GM06990 (cell line): ENCODE results near the gene NAB1.

Experiments used
- DNase-seq: peaks from one replicate; pipeline ENCODE4 v3.0.0-alpha.2; 2011; ENCODE audit not compliant: insufficient read length; ENCODE audit errors: extremely low read depth
- H3K27me3 ChIP-seq: replicated peaks from 2 replicates; pipeline ENCODE4 v1.6.0; 2011; ENCODE audit warnings: low read length; ENCODE audit not compliant: control insufficient read depth, insufficient read depth
- H3K36me3 ChIP-seq: 2 replicates; pipeline ENCODE4 v1.5.1; 2011; ENCODE audit warnings: low read length; ENCODE audit not compliant: control insufficient read depth, insufficient read depth
- H3K4me3 ChIP-seq: replicated peaks from 2 replicates; pipeline ENCODE4 v1.5.1; 2011; ENCODE audit warnings: low read depth, mild to moderate bottlenecking, control low read depth, low read length
- TF ChIP-seq, protein P1 (sequence below): IDR thresholded peaks from 2 replicates; pipeline ENCODE4 v1.5.1; 2011; ENCODE audit warnings: low read length, control low read depth, mild to moderate bottlenecking, inconsistent platforms; ENCODE audit not compliant: insufficient read depth, poor library complexity, severe bottlenecking

The NAB1 gene

DNA sequence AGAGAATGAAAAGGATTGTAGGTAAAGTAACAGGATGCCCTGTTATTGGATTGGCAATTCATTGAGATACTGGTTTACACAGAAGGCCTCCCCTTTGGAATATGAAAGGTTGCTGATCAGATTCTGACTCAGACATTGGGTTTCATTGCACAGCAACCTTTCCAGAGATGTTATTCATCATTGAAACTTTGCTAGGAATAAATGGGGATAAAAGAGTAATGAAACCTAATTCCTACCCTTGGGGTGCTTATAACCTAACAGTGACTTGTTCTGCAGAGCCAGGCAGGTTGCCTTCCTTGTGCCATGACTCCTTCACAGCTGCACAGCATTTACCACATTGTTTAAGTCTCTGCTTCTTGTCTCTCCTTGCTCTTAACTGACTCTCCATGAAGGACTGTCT lies 5.0 kb downstream of the NAB1 start:
- TF ChIP-seq, protein P1, sequence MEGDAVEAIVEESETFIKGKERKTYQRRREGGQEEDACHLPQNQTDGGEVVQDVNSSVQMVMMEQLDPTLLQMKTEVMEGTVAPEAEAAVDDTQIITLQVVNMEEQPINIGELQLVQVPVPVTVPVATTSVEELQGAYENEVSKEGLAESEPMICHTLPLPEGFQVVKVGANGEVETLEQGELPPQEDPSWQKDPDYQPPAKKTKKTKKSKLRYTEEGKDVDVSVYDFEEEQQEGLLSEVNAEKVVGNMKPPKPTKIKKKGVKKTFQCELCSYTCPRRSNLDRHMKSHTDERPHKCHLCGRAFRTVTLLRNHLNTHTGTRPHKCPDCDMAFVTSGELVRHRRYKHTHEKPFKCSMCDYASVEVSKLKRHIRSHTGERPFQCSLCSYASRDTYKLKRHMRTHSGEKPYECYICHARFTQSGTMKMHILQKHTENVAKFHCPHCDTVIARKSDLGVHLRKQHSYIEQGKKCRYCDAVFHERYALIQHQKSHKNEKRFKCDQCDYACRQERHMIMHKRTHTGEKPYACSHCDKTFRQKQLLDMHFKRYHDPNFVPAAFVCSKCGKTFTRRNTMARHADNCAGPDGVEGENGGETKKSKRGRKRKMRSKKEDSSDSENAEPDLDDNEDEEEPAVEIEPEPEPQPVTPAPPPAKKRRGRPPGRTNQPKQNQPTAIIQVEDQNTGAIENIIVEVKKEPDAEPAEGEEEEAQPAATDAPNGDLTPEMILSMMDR, result no peak
- Histone ChIP-seq H3K36me3 (no peaks in the 10 kb centered on the region), H3K27me3 (no peaks in the 10 kb centered on the region), H3K4me3 (no peak overlapping the region)
- no peak for DNase-seq

DNA sequence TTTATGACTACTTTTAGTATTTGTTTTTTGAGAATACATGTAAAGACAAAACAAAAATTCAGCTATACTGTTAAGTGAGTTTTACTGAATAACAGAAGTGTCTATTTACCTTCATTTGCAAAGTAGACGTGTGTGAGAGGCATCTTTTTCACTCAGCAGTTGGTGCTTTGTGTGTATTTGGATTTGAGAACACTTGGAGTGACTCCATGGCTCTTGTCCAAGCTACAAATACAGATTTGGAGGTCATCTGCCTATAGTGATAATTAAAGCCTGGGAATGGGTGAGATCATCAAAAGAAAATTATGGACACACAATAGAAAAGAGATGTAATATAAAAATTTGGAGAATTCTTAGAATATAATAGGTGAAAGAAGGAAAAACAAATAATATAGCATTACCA lies 6.2 kb downstream of the NAB1 start:
- Histone ChIP-seq H3K27me3 (no peaks in the 10 kb centered on the region), H3K36me3 (peaks cover 6% of the 10 kb centered on the region), H3K4me3 (no peak overlapping the region)
- no peak for DNase-seq
- TF ChIP-seq, protein P1, result no peak

DNA sequence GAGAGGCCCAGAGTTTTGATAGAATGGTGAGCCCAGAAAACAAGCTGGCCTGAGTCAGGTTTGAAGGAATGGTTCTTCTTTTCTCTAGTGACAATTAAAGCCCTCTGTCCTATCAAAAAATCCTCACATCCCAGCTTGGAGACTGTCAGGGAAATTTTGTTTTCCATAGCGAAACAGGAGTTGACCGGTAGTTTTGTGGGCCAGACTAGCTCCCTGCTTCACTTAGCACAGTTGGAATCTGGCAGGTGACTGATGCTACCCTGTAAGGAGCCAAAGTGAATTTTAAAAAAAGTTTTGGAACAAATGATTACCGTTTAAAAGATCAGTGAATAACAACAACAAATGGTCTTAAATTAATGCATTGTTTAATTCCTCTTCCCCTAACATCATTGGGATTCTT lies 6.7 kb downstream of the NAB1 start:
- TF ChIP-seq, protein P1, result no peak
- DNase-seq, result no peak

DNA sequence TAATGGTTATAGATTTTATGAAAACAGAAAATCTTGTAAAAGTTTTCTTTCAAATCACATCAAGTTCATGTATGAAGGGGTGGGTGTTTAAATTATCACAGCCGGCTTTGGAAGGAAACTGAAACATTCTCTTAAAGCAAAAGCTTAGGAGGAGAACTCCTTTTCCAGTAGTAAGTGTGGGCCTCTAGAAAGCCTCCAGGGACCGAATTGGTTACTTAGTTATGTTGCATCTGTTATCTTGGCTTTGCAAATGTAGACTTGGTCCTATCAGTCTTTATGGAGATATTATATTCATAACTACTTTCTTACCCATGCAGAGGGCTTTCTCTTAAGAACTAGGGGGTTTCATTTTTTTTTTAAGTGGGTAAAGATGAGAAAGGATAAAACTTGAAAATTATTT lies 7.4 kb downstream of the NAB1 start:
- TF ChIP-seq, protein P1, result no peak
- no peaks in the 10 kb centered on the region for H3K27me3 ChIP-seq
- no peak for DNase-seq
- H3K36me3 ChIP-seq, result peaks cover 6% of the 10 kb centered on the region
- H3K4me3 ChIP-seq, result no peak overlapping the region

More for the DNA sequence above, 6.7 kb downstream of the NAB1 start:
- no peaks in the 10 kb centered on the region for H3K27me3 ChIP-seq
- no peak overlapping the region for H3K4me3 ChIP-seq
- H3K36me3 ChIP-seq, result peaks cover 6% of the 10 kb centered on the region

DNA sequence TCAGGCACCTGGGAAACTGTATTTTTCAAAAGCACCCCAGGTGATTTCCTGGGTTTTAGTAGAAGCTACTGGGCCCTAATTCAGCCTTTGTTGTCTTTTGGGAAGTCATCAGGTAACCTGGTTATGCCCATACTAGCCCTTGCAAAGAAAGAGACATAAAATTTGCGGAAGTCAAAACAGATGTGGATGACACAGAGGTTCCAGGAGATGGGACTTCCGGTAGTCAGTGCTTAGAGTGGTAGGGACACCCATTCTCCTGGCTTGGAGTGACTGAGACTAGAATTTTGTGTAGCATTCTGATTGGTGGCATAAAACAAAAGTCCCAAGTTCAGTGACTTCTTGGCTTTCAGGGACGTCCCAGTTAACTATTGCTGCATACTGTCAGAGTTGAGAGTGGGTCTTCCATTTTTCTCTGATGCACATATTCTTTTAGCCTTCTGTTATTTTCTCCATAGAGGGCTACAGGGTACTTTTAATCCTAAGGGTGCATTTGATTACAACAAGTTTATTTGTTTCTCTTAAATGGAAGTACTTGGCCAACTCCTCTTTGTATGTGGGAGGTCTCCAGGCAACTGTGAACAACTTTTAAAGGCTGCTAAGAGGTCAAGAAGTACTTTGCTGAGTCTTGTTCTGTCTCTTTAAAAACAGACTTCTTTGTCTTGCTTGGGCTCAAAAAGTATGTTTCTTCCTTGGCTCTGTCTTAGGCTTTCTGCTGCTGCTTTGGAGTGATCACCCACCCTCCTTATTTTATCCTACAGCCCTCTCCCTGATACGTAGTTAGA lies 8.8 kb downstream of the NAB1 start:
- DNase-seq, result no peak
- no peak overlapping the region for H3K4me3 ChIP-seq
- TF ChIP-seq, protein P1, result no peak

More for the DNA sequence above, 8.8 kb downstream of the NAB1 start:
- H3K27me3 ChIP-seq, result no peaks in the 10 kb centered on the region
- H3K36me3 ChIP-seq, result peaks cover 6% of the 10 kb centered on the region
